ENCODE data around the gene CPNE4. TPM values are rescaled to one million over a fixed set of nuclear protein-coding genes. Genes with fewer than 3 reads are reported as not detected.

Gene CPNE4
- total and polyA plus RNA-seq, 5 experiments from 2014 or later, result not detected

GRCh38 chr3:131532645-131533044 is 502.2 kb downstream of the CPNE4 start:
- no peaks in the 10 kb centered on the region for H3K4me1 Mint-ChIP-seq
- no peak overlapping the region for H3K4me3 Mint-ChIP-seq

DNA sequence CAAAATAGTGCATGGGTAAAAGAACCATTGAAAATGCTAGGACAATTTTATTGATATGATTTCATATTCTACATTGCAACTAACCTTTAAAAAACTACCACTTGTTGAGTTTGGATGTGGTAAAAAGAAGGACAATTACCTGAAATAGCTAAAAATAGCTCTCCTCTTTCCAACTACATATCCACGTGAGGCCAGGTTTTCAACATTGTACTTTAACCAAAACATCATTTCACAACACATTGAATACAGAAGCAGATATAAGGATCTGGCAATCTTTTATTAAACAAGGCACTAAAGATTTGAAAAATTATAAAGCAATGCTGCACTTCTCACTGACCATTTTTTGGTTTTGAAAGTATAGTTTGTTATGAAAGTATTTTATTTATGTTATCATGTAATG is 504.0 kb downstream of the CPNE4 start:
- no peak overlapping the region for H3K4me3 Mint-ChIP-seq
- POLR2A ChIA-PET, result no interaction called here
- ATAC-seq (no peak), DNase-seq (no peak)
- H3K27ac Mint-ChIP-seq, result no peak overlapping the region
- H3K36me3 Mint-ChIP-seq, result peaks cover 0 to 10% (median 0%) of the 10 kb centered on the region in 3 donors
- H3K27me3 Mint-ChIP-seq, result peaks cover 19 to 79% (median 33%) of the 10 kb centered on the region in 5 donors
- H3K4me1 Mint-ChIP-seq, result peaks cover 0 to 2% (median under 1%) of the 10 kb centered on the region in 4 donors
- peaks cover 0 to 8% (median 0%) of the 10 kb centered on the region in 9 donors for H3K9me3 Mint-ChIP-seq

More at GRCh38 chr3:131532645-131533044, 502.2 kb downstream of the CPNE4 start:
- no peak for ATAC-seq
- Mint-ChIP-seq H3K27ac (no peak overlapping the region), H3K9me3 (peaks cover 0 to 8% (median 0%) of the 10 kb centered on the region in 9 donors), H3K27me3 (peaks cover 12 to 74% (median 28%) of the 10 kb centered on the region in 5 donors), H3K36me3 (peaks cover 0 to 10% (median 0%) of the 10 kb centered on the region in 3 donors)
- POLR2A ChIA-PET, result no interaction called here
- no peak for DNase-seq

DNA sequence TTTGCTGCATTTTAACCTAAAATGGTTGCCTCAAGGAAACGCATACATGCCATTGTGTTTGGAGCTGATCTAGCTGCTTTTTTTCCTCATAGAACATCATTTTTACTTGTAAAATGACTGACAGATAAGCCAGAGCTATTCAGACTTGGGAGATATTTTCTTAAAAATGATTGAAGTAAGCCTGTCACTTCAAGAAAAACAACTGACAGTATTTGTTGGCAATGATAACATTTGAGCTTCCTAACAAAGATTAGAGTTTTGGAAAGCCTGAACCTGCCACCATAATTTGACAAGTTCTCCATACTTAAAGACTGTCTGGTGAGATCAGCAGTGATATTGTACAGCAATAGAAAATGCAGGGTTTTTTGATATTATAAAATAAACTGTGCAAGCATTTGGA is 504.4 kb downstream of the CPNE4 start:
- Mint-ChIP-seq H3K4me1 (peaks cover 0 to 2% (median under 1%) of the 10 kb centered on the region in 4 donors), H3K4me3 (no peak overlapping the region)

DNA sequence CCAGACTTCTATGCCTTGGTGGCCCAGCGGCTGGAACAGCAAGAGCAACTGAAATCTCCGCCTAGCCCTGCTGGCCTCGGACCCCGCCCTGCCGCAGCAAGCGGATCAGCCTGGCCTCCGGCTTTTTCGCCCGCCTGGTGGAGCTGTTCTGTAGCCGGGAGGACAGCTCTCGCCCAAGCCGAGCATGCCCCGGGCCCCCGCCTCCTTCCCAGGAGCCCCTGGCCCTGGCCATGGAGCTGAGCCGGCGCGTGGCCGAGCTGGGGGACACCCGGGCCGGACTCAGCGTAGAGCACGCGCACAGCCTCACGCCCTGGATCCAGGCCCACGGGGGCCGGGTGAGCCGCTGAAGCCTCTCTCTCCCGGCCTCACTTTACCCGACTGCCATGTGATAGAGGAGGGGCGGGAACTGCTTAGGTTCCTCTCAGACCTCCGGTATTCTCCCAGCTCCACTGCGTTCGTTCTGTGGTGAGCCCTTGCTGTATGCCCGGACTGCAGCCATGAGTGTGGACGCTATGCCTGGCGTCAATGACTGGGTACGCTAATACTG is 507.9 kb downstream of the CPNE4 start:
- Mint-ChIP-seq H3K36me3 (peaks cover 0 to 5% (median 0%) of the 10 kb centered on the region in 3 donors), H3K27ac (no peak overlapping the region), H3K4me1 (peaks cover 0 to 2% (median under 1%) of the 10 kb centered on the region in 4 donors), H3K4me3 (no peak overlapping the region), H3K27me3 (peaks cover 22 to 50% (median 35%) of the 10 kb centered on the region in 5 donors), H3K9me3 (no peaks in the 10 kb centered on the region)
- ATAC-seq (no peak), DNase-seq (no peak)
- POLR2A ChIA-PET, result no interaction called here

More for the DNA sequence above, 504.4 kb downstream of the CPNE4 start:
- peaks cover 0 to 8% (median 0%) of the 10 kb centered on the region in 9 donors for H3K9me3 Mint-ChIP-seq
- POLR2A ChIA-PET, result no interaction called here
- DNase-seq (no peak), ATAC-seq (no peak)
- no peak overlapping the region for H3K27ac Mint-ChIP-seq
- H3K27me3 Mint-ChIP-seq, result peaks cover 22 to 79% (median 35%) of the 10 kb centered on the region in 5 donors
- peaks cover 0 to 10% (median 0%) of the 10 kb centered on the region in 3 donors for H3K36me3 Mint-ChIP-seq

DNA sequence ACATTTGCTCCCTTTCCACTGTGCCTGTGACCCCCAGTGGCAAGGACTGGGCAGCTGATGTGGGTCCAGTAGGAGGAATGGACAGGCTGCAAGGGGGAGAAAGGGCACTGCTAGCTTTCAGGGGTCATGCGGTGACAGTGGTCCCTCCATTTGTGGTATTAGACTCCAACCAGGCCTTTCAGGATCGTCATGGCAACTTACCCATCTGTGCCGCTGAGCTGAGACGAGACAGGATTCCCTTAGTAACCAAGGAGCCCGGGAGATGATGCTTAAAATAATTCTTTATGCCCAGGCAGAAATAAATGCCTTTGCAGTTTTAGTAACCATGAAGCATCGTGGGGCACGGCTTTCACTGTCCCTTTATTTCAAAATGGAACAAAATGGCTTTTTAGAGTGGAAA is 516.1 kb downstream of the CPNE4 start:
- no peak for DNase-seq
- no peak for ATAC-seq
- H3K36me3 Mint-ChIP-seq, result peaks cover 0 to 5% (median 2%) of the 10 kb centered on the region in 3 donors
- H3K9me3 Mint-ChIP-seq, result peaks cover 0 to 10% (median 3%) of the 10 kb centered on the region in 9 donors
- H3K27me3 Mint-ChIP-seq, result peaks cover 0 to 14% (median 3%) of the 10 kb centered on the region in 5 donors
- H3K27ac Mint-ChIP-seq, result no peak overlapping the region
- H3K4me3 Mint-ChIP-seq, result no peak overlapping the region
- POLR2A ChIA-PET, result no interaction called here
- no peaks in the 10 kb centered on the region for H3K4me1 Mint-ChIP-seq

GRCh38 chr3:131505421-131505820 is 529.4 kb downstream of the CPNE4 start:
- Mint-ChIP-seq H3K27me3 (peaks cover 0 to 3% (median 2%) of the 10 kb centered on the region in 5 donors), H3K4me3 (no peak overlapping the region)
- POLR2A ChIA-PET, result interaction anchor here (0.7 kb wide), 1 partner anchor 122 kb away, joined by 3 read pairs; no protein-coding TSS in a partner anchor

GRCh38 chr3:131503320-131503635 is 531.5 kb downstream of the CPNE4 start:
- peak overlapping the region; percentile 90 to 100 (median 97) for H3K4me3 Mint-ChIP-seq
- peaks cover 4 to 26% (median 6%) of the 10 kb centered on the region in 3 donors for H3K36me3 Mint-ChIP-seq
- H3K27me3 Mint-ChIP-seq, result peaks cover 0 to 3% (median 2%) of the 10 kb centered on the region in 5 donors
- no peaks in the 10 kb centered on the region for H3K9me3 Mint-ChIP-seq
- H3K27ac Mint-ChIP-seq, result peak overlapping the region; percentile 88 to 99 (median 97)
- ATAC-seq (peak in 1 of 2 donors; percentile 13), DNase-seq (no peak)
- POLR2A ChIA-PET, result no interaction called here
- H3K4me1 Mint-ChIP-seq, result peaks cover 26 to 52% (median 42%) of the 10 kb centered on the region in 4 donors

More at GRCh38 chr3:131505421-131505820, 529.4 kb downstream of the CPNE4 start:
- peaks cover 2 to 5% (median 5%) of the 10 kb centered on the region in 3 donors for H3K36me3 Mint-ChIP-seq
- no peak for ATAC-seq
- DNase-seq, result no peak
- H3K9me3 Mint-ChIP-seq, result no peaks in the 10 kb centered on the region
- peaks cover 19 to 41% (median 36%) of the 10 kb centered on the region in 4 donors for H3K4me1 Mint-ChIP-seq
- H3K27ac Mint-ChIP-seq, result no peak overlapping the region

- POLR2A ChIA-PET, result interaction anchor here (0.6 to 1.5 kb wide), 2 partner anchors 609 to 1218 kb away, joined by 3 read pairs; partner anchors contain the start of gene ATP2C1
- H3K27me3 Mint-ChIP-seq, result no peaks in the 10 kb centered on the region
- H3K4me3 Mint-ChIP-seq, result peak within 1 kb of the TSS; percentile 90 to 100 (median 97)
- no peaks in the 10 kb centered on the region for H3K9me3 Mint-ChIP-seq
- DNase-seq (peak; percentile 68 to 89 (median 81)), ATAC-seq (peak; percentile 91 to 95)
- H3K4me1 Mint-ChIP-seq, result peaks cover 26 to 52% (median 43%) of the 10 kb centered on the region in 4 donors
- H3K36me3 Mint-ChIP-seq, result peaks cover 0 to 31% (median 6%) of the 10 kb centered on the region in 3 donors
- H3K27ac Mint-ChIP-seq, result peak within 1 kb of the TSS; percentile 88 to 99 (median 97)
These were observed 532.1 kb downstream of the CPNE4 start, which contains the start of gene MRPL3 for GRCh38 chr3:131502530-131503319. Gene MRPL3, minus strand, starts transcription at chr3:131502971. Its CDS starts 150 bp downstream, at chr3:131502821.

DNA sequence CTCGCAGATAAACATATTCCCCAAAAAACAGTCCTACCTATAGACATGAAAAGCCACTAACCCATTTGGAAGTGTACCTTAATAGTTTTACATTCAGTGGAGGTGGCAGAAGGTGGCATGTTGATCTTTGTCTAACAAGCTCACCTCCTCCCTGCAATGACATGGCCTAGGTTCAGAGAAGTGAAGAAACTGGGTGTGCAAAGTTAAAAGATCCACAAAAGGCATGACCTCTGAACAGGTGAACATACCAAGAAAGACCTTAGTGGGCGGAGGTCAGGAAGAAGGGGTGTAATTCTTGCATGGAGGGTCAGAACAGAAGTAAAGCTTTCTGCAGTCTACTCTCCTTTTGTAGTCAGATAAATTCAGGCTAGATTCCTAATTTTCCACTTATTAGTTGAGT is 532.9 kb downstream of the CPNE4 start:
- POLR2A ChIA-PET, result interaction anchor here (0.6 to 1.5 kb wide), 2 partner anchors 608 to 1219 kb away, joined by 3 read pairs; partner anchors contain the start of gene ATP2C1
- DNase-seq (peak in 1 of 10 donors; percentile 6), ATAC-seq (no peak)
- no peaks in the 10 kb centered on the region for H3K27me3 Mint-ChIP-seq
- H3K9me3 Mint-ChIP-seq, result no peaks in the 10 kb centered on the region
- H3K4me3 Mint-ChIP-seq, result peak overlapping the region; percentile 90 to 100 (median 97)
- H3K4me1 Mint-ChIP-seq, result peaks cover 27 to 54% (median 44%) of the 10 kb centered on the region in 4 donors
- H3K36me3 Mint-ChIP-seq, result peaks cover 0 to 39% (median 6%) of the 10 kb centered on the region in 3 donors
- peak overlapping the region; percentile 88 to 99 (median 97) for H3K27ac Mint-ChIP-seq

- DNase-seq, result no peak
- no peaks in the 10 kb centered on the region for H3K9me3 Mint-ChIP-seq
- no peak overlapping the region for H3K27ac Mint-ChIP-seq
- POLR2A ChIA-PET, result no interaction called here
- no peaks in the 10 kb centered on the region for H3K27me3 Mint-ChIP-seq
- H3K4me1 Mint-ChIP-seq, result peaks cover 5 to 32% (median 20%) of the 10 kb centered on the region in 4 donors
- no peak for ATAC-seq
- peaks cover 5 to 68% (median 19%) of the 10 kb centered on the region in 3 donors for H3K36me3 Mint-ChIP-seq
- no peak overlapping the region for H3K4me3 Mint-ChIP-seq
These were observed 540.1 kb downstream of the CPNE4 start for GRCh38 chr3:131494706-131495105.

- Mint-ChIP-seq H3K27me3 (no peaks in the 10 kb centered on the region), H3K4me3 (no peak overlapping the region), H3K27ac (no peak overlapping the region), H3K9me3 (no peaks in the 10 kb centered on the region), H3K36me3 (peaks cover 5 to 51% (median 30%) of the 10 kb centered on the region in 3 donors), H3K4me1 (peaks cover 7 to 25% (median 15%) of the 10 kb centered on the region in 4 donors)
- POLR2A ChIA-PET, result no interaction called here
- no peak for DNase-seq
- no peak for ATAC-seq
These were observed 543.0 kb downstream of the CPNE4 start for GRCh38 chr3:131491775-131492174.

DNA sequence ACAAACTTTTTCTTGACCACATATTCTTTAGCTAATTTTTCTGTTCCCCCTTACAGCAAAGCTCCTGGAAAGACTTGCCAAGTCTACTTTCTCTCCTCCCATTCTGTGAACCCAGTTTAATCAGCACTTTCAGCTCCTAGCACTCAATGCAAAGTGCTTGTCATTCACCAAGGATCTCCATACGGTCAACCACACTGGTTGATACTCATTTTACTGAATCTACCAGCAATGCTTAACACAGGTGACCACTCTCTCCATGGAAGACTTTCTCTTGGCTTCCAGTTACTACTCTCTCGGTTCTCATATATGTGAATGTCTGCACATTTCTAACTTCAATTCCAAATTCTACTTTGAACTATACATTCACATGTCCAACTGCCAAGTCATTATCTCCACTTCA is 543.7 kb downstream of the CPNE4 start:
- ATAC-seq, result no peak

More for the DNA sequence above, 543.7 kb downstream of the CPNE4 start:
- POLR2A ChIA-PET, result no interaction called here
- Mint-ChIP-seq H3K27ac (no peak overlapping the region), H3K27me3 (no peaks in the 10 kb centered on the region), H3K36me3 (peaks cover 5 to 51% (median 32%) of the 10 kb centered on the region in 3 donors), H3K9me3 (no peaks in the 10 kb centered on the region), H3K4me1 (peaks cover 10 to 24% (median 16%) of the 10 kb centered on the region in 4 donors), H3K4me3 (no peak overlapping the region)
- no peak for DNase-seq

Data from naive thymus-derived CD8-positive, alpha-beta T cell (primary cell).